Panc1 (cell line): ENCODE data around the gene GANC.

Source experiments
- SIN3A ChIP-seq: IDR thresholded peaks from 2 replicates; pipeline ENCODE4 v1.6.1; 2012; ENCODE audit warnings: low read depth, mild to moderate bottlenecking, low read length, moderate library complexity, borderline replicate concordance; ENCODE audit not compliant: insufficient read depth
- TF ChIP-seq, protein P1 (sequence below): fragments of 450-650 bp; IDR thresholded peaks from 2 replicates; pipeline ENCODE4 v1.5.1; 2017; ENCODE audit warnings: mild to moderate bottlenecking
- TF ChIP-seq, protein P2 (sequence below), 2 experiments: IDR thresholded peaks; 2 replicates each; pipeline ENCODE4 v1.6.1; 2011 to 2012; ENCODE audit warnings: low read depth in 2 of 2, control low read depth in 1 of 2, low read length in 1 of 2, mild to moderate bottlenecking in 1 of 2, moderate library complexity in 1 of 2; ENCODE audit not compliant: insufficient read depth in 1 of 2

DNA sequence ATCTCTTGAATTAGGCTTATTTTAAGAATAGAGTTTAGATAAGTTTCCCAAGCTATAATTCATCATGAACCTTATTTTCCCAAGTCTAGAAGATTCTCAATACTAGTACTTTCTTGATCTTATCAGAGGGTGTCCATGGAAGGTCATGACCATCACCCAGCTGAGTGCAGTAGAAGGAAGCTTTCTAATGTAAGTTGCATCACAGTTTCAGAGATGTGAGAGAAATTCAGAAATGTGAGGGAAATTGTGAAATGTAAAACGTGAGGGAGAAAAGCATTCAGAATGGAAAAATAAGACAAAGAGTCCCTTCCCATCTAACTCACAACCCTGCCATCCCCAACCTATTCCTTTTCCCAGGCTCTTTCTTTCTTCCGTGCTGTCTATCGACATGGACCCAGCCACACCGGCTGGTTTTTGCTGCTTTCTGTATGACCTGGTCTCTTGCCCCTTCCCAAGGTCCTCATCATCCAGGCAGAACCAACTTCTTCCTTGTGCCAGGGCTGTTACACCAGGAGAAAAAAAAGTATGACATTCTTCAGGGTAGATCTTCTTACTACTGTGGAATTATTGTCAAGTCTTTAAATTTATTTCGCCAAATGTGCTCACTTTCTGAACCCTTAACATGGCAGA lies 93.0 kb downstream of the GANC start:
- TF ChIP-seq, protein P1, sequence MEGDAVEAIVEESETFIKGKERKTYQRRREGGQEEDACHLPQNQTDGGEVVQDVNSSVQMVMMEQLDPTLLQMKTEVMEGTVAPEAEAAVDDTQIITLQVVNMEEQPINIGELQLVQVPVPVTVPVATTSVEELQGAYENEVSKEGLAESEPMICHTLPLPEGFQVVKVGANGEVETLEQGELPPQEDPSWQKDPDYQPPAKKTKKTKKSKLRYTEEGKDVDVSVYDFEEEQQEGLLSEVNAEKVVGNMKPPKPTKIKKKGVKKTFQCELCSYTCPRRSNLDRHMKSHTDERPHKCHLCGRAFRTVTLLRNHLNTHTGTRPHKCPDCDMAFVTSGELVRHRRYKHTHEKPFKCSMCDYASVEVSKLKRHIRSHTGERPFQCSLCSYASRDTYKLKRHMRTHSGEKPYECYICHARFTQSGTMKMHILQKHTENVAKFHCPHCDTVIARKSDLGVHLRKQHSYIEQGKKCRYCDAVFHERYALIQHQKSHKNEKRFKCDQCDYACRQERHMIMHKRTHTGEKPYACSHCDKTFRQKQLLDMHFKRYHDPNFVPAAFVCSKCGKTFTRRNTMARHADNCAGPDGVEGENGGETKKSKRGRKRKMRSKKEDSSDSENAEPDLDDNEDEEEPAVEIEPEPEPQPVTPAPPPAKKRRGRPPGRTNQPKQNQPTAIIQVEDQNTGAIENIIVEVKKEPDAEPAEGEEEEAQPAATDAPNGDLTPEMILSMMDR: no peak
- no peak for TF ChIP-seq SIN3A
- TF ChIP-seq, protein P2, sequence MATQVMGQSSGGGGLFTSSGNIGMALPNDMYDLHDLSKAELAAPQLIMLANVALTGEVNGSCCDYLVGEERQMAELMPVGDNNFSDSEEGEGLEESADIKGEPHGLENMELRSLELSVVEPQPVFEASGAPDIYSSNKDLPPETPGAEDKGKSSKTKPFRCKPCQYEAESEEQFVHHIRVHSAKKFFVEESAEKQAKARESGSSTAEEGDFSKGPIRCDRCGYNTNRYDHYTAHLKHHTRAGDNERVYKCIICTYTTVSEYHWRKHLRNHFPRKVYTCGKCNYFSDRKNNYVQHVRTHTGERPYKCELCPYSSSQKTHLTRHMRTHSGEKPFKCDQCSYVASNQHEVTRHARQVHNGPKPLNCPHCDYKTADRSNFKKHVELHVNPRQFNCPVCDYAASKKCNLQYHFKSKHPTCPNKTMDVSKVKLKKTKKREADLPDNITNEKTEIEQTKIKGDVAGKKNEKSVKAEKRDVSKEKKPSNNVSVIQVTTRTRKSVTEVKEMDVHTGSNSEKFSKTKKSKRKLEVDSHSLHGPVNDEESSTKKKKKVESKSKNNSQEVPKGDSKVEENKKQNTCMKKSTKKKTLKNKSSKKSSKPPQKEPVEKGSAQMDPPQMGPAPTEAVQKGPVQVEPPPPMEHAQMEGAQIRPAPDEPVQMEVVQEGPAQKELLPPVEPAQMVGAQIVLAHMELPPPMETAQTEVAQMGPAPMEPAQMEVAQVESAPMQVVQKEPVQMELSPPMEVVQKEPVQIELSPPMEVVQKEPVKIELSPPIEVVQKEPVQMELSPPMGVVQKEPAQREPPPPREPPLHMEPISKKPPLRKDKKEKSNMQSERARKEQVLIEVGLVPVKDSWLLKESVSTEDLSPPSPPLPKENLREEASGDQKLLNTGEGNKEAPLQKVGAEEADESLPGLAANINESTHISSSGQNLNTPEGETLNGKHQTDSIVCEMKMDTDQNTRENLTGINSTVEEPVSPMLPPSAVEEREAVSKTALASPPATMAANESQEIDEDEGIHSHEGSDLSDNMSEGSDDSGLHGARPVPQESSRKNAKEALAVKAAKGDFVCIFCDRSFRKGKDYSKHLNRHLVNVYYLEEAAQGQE (IDR thresholded peaks at IDR 0.05; ENCODE audit: insufficient read depth in 1 of 2, low read depth in 2 of 2, low read length in 1 of 2): no peak
